RWPE1 (cell line): ENCODE results near the gene COL4A1.

ENCODE experiments used
- CTCF ChIA-PET: fragments of 350-600 bp; sonication (Branson Sonifier 250); formaldehyde crosslinking; extraction: SDS; loops from one replicate; lab custom pipeline; 2021; lab: Yijun Ruan, JAX
- POLR2A ChIA-PET: fragments of 400-600 bp; formaldehyde crosslinking; extraction: SDS; loops from one replicate; lab custom pipeline; 2020; ENCODE audit warnings: antibody characterized with exemption; ENCODE audit not compliant: low non-redundant PET; lab: Yijun Ruan, JAX
- DNase-seq: peaks from one replicate; pipeline ENCODE4 v3.0.0; 2012; ENCODE audit warnings: low spot score
- H3K27ac ChIP-seq: fragments of 450-650 bp; 2 replicates; pipeline ENCODE4 v1.5.1; 2017
- CTCF ChIP-seq: fragments of 450-650 bp; conservative IDR thresholded peaks from 2 replicates; pipeline ENCODE4 v1.5.1; 2017; ENCODE audit warnings: low read depth, mild to moderate bottlenecking

Gene COL4A1

GRCh38 chr13:110286833-110287819 lies 19.8 kb downstream of the COL4A1 start:
- H3K27ac ChIP-seq, result 0 out of 2 replicates have a peak overlapping the region, but pooled peaks have one; percentile 16
- DNase-seq, result no peak
- TF ChIP-seq CTCF, result no peak
- POLR2A ChIA-PET, result no interaction called here
- CTCF ChIA-PET, result interaction anchor here (0.6 to 1.1 kb wide), 2 partner anchors 41 to 125 kb away, joined by 3 read pairs; no protein-coding TSS in a partner anchor

- H3K27ac ChIP-seq, result no peak overlapping the region
- ChIA-PET POLR2A (no interaction called here), CTCF (interaction anchor here (0.6 to 1.1 kb wide), 2 partner anchors 41 to 126 kb away, joined by 3 read pairs; no protein-coding TSS in a partner anchor)
- DNase-seq, result no peak
- no peak for TF ChIP-seq CTCF
These were observed 20.7 kb downstream of the COL4A1 start for GRCh38 chr13:110285991-110286832.

- no peak for DNase-seq
- ChIA-PET POLR2A (no interaction called here), CTCF (no interaction called here)
- H3K27ac ChIP-seq, result no peak overlapping the region
- TF ChIP-seq CTCF, result no peak
These were observed 22.0 kb downstream of the COL4A1 start for GRCh38 chr13:110284779-110285484.

GRCh38 chr13:110283736-110284517 lies 23.0 kb downstream of the COL4A1 start:
- no peak for DNase-seq
- ChIA-PET CTCF (interaction anchor here (0.6 kb wide), 1 partner anchor 82 kb away, joined by 3 read pairs; no protein-coding TSS in a partner anchor), POLR2A (no interaction called here)
- no peak for TF ChIP-seq CTCF
- H3K27ac ChIP-seq, result no peak overlapping the region

- no peak for TF ChIP-seq CTCF
These were observed 24.6 kb downstream of the COL4A1 start for GRCh38 chr13:110282316-110282841.

More at GRCh38 chr13:110282316-110282841, 24.6 kb downstream of the COL4A1 start:
- CTCF ChIA-PET, result interaction anchor here (0.7 kb wide), 1 partner anchor 8 kb away, joined by 3 read pairs; no protein-coding TSS in a partner anchor
- H3K27ac ChIP-seq, result no peak overlapping the region
- POLR2A ChIA-PET, result no interaction called here
- no peak for DNase-seq
